Measurements from ENCODE around the gene KIAA0513.

- TF ChIP-seq CTCF (conservative IDR thresholded peaks at IDR 0.05; ENCODE audit: low read length): no peak
- no peak for TF ChIP-seq EZH2phosphoT487 (IDR thresholded peaks at IDR 0.05; ENCODE audit: borderline replicate concordance)
Measured at GRCh38 chr16:84993926-84994325, 33.7 kb upstream of the KIAA0513 start.
